CD14-positive monocyte (primary cell): Measurements from ENCODE around the gene EPS15. TPM values are rescaled to one million over a fixed set of nuclear protein-coding genes. Genes with fewer than 3 reads are reported as not detected.

Experiments
- DNase-seq, 3 donors: peaks; one replicate each; pipeline ENCODE4 v3.0.0-alpha.2; 2011 to 2022
- H2AFZ ChIP-seq: 2 replicates; pipeline ENCODE4 v1.6.0; 2012; ENCODE audit warnings: mild to moderate bottlenecking, low read depth, low read length, inconsistent platforms; ENCODE audit not compliant: insufficient read depth, poor library complexity, severe bottlenecking
- H3K27ac ChIP-seq, 2 donors: 1 replicate in 1 of 2; 2 replicates in 1 of 2; pipeline ENCODE4 v1.5.1; 2012 to 2013; ENCODE audit warnings: low read length in 2 of 2, control low read depth in 1 of 2, inconsistent platforms in 1 of 2, low read depth in 1 of 2, mild to moderate bottlenecking in 1 of 2
- H3K27me3 ChIP-seq, 2 donors: one replicate each; pipeline versions ENCODE4 v1.6.0 to v1.6.1; 2011 to 2013; ENCODE audit warnings: low read length in 2 of 2; ENCODE audit not compliant: control insufficient read depth in 2 of 2, insufficient read depth in 2 of 2
- H3K36me3 ChIP-seq, 2 donors: replicated peaks in 1 of 2; 1 replicate in 1 of 2; 2 replicates in 1 of 2; pipeline versions ENCODE4 v1.5.1 to v1.6.1; 2012 to 2013; ENCODE audit warnings: low read length in 2 of 2, control low read depth in 1 of 2, inconsistent platforms in 1 of 2, mild to moderate bottlenecking in 1 of 2; ENCODE audit not compliant: insufficient read depth in 2 of 2, control insufficient read depth in 1 of 2
- H3K4me1 ChIP-seq, 2 donors: 1 replicate in 1 of 2; 2 replicates in 1 of 2; pipeline versions ENCODE4 v1.5.1 to v1.6.1; 2012 to 2013; ENCODE audit warnings: low read length in 2 of 2, control low read depth in 1 of 2, inconsistent platforms in 1 of 2, mild to moderate bottlenecking in 1 of 2, moderate library complexity in 1 of 2; ENCODE audit not compliant: insufficient read depth in 2 of 2, control insufficient read depth in 1 of 2
- H3K4me2 ChIP-seq: replicated peaks from 2 replicates; pipeline ENCODE3; 2012; ENCODE audit warnings: low read length, moderate library complexity, mild to moderate bottlenecking; ENCODE audit not compliant: poor library complexity, severe bottlenecking; ENCODE audit errors: extremely low read depth
- H3K4me3 ChIP-seq, 3 experiments: fragments of 200-600 bp in 1 of 3; sonication (generic) in 1 of 3; replicated peaks in 1 of 3; 1 replicate in 2 of 3; 2 replicates in 1 of 3; pipeline ENCODE4 v1.5.1; 2011 to 2013; ENCODE audit warnings: low read length in 3 of 3, mild to moderate bottlenecking in 3 of 3, control low read depth in 2 of 3, low read depth in 2 of 3, inconsistent platforms in 1 of 3, moderate library complexity in 1 of 3
- H3K79me2 ChIP-seq: 2 replicates; pipeline ENCODE4 v1.6.0; 2012; ENCODE audit warnings: mild to moderate bottlenecking, control low read depth, inconsistent platforms, low read length, moderate library complexity; ENCODE audit not compliant: insufficient read depth
- H3K9ac ChIP-seq: 2 replicates; pipeline ENCODE4 v1.6.0; 2017; ENCODE audit warnings: low read length, mild to moderate bottlenecking; ENCODE audit not compliant: insufficient read depth, poor library complexity, severe bottlenecking
- H3K9me3 ChIP-seq, 2 donors: replicated peaks in 1 of 2; 1 replicate in 1 of 2; 2 replicates in 1 of 2; pipeline versions ENCODE4 v1.5.1 to v1.6.1; 2012 to 2013; ENCODE audit warnings: low read length in 2 of 2, control low read depth in 1 of 2; ENCODE audit not compliant: control insufficient read depth in 1 of 2, insufficient read depth in 1 of 2
- H4K20me1 ChIP-seq: 2 replicates; pipeline ENCODE4 v1.6.0; 2012; ENCODE audit warnings: mild to moderate bottlenecking, low read length, control low read depth, moderate library complexity; ENCODE audit not compliant: insufficient read depth
- H3K27ac Mint-ChIP-seq, 7 donors: one replicate each; pipeline ENCODE4 v1.8.0; 2020; ENCODE audit warnings: mild to moderate bottlenecking in 7 of 7, mixed read lengths in 7 of 7, moderate library complexity in 6 of 7, inconsistent platforms in 2 of 7
- H3K27me3 Mint-ChIP-seq, 3 donors: one replicate each; pipeline ENCODE4 v1.8.0; 2021 to 2022; ENCODE audit warnings: low read depth in 3 of 3, mild to moderate bottlenecking in 3 of 3, mixed read lengths in 3 of 3, moderate library complexity in 3 of 3, inconsistent platforms in 1 of 3
- H3K36me3 Mint-ChIP-seq, 2 donors: one replicate each; pipeline ENCODE4 v1.8.0; 2020; ENCODE audit warnings: mixed read lengths in 2 of 2, inconsistent platforms in 1 of 2, mild to moderate bottlenecking in 1 of 2
- H3K4me1 Mint-ChIP-seq: one replicate; pipeline ENCODE4 v1.8.0; 2020; ENCODE audit warnings: mild to moderate bottlenecking, mixed read lengths
- H3K4me3 Mint-ChIP-seq, 2 donors: one replicate each; pipeline ENCODE4 v1.8.0; 2020; ENCODE audit warnings: mild to moderate bottlenecking in 2 of 2, mixed read lengths in 2 of 2, moderate library complexity in 1 of 2
- H3K9me3 Mint-ChIP-seq, 7 donors: one replicate each; pipeline ENCODE4 v1.8.0; 2020 to 2022; ENCODE audit warnings: mixed read lengths in 7 of 7, mild to moderate bottlenecking in 6 of 7, moderate library complexity in 6 of 7, inconsistent platforms in 2 of 7
- WGBS: methylation state at CpG from one replicate; pipeline ENCODE4 v1.1.5; 2013; ENCODE audit warnings: missing lambda C conversion rate; ENCODE audit not compliant: insufficient coverage; 5-methylcytosine and 5-hydroxymethylcytosine counted together
- intact Hi-C, 2 donors: fragments of 100-400 bp; cut with micrococcal nuclease; formaldehyde crosslinking; loops; one replicate each; pipeline versions ENCODE4 v1.15.0 to v1.15.1; 2023
- polyA plus RNA-seq, 3 donors: library from polyadenylated mRNA; depleted of rRNA in 1 of 3; unstranded in 2 of 3; stranded (reverse) in 1 of 3; fragments of 300-500 nt in 2 of 3; fragments of >200 nt in 1 of 3; fragmentation: Illumina TruSeq in 2 of 3; gene quantifications; 1 replicate in 2 of 3; 2 replicates in 1 of 3; pipeline ENCODE4 v1.2.3, GENCODE V29; 2012 to 2021
- TF ChIP-seq, protein P1 (sequence below): fragments of 200-600 bp; IDR thresholded peaks from one replicate; pipeline ENCODE4 v1.8.0; 2022; ENCODE audit warnings: antibody characterized with exemption, mild to moderate bottlenecking

The EPS15 gene
- polyA plus RNA-seq, 3 donors, result 26.7 to 53.6 (median 36.4) TPM

DNA sequence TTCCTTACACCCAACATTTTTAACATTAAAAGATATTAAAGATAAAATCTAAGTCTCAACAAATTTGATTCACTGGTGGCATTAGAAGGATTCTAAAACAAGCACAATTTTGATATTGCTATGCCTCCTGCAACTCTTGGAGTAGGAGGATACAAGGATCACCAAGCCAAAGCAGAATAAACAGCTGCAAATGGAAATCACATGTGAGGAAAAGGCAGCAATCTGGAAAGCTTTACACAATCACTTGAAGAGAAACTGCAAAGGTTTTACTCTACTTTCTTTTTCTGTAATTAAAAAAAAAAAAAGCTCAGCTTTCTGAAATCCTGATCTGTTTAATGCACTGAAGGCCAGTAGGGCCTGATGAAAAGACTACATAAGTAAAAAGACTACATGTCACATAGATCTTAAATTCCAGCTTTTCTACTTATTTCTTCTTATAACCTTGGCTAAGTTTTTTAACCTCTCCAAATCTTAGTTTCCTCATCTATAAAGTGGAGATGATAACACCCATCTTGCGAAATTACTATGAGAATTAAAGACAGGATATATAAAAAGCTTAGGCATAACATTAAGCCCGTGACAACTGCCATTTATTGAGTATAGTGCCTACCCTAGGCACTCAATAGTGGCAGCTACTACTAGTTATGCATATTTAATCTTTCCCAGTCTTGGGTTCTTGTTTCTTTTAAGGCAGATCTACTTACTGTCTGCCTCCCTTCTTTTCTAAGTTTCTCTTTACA lies 73.5 kb downstream of the EPS15 start:
- H3K27me3 Mint-ChIP-seq, result no peaks in the 10 kb centered on the region
- no peak overlapping the region for H3K27ac Mint-ChIP-seq
- 29% methylated on average over 1 of the region's 2 CpGs for WGBS
- no peaks in the 10 kb centered on the region for H3K9me3 Mint-ChIP-seq
- intact Hi-C loops, result no loop called here
- no peaks in the 10 kb centered on the region for H3K27me3 ChIP-seq
- H3K9ac ChIP-seq, result no peak overlapping the region
- TF ChIP-seq, protein P1, sequence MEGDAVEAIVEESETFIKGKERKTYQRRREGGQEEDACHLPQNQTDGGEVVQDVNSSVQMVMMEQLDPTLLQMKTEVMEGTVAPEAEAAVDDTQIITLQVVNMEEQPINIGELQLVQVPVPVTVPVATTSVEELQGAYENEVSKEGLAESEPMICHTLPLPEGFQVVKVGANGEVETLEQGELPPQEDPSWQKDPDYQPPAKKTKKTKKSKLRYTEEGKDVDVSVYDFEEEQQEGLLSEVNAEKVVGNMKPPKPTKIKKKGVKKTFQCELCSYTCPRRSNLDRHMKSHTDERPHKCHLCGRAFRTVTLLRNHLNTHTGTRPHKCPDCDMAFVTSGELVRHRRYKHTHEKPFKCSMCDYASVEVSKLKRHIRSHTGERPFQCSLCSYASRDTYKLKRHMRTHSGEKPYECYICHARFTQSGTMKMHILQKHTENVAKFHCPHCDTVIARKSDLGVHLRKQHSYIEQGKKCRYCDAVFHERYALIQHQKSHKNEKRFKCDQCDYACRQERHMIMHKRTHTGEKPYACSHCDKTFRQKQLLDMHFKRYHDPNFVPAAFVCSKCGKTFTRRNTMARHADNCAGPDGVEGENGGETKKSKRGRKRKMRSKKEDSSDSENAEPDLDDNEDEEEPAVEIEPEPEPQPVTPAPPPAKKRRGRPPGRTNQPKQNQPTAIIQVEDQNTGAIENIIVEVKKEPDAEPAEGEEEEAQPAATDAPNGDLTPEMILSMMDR, result no peak
- no peaks in the 10 kb centered on the region for H3K9me3 ChIP-seq
- no peaks in the 10 kb centered on the region for H3K4me1 Mint-ChIP-seq
- no peak overlapping the region for H3K4me3 ChIP-seq
- peak overlapping the region in 1 of 2 donors; percentile 15 for H3K27ac ChIP-seq
- no peak for DNase-seq
- H3K36me3 Mint-ChIP-seq, result peaks cover 70 to 79% of the 10 kb centered on the region in 2 donors
- no peaks in the 10 kb centered on the region for H3K79me2 ChIP-seq
- no peak overlapping the region for H3K4me3 Mint-ChIP-seq
- no peaks in the 10 kb centered on the region for H3K4me1 ChIP-seq
- no peak overlapping the region for H3K4me2 ChIP-seq
- H3K36me3 ChIP-seq, result peaks cover 61 to 92% of the 10 kb centered on the region in 2 donors
- no peak overlapping the region for H2AFZ ChIP-seq
- peaks cover 5% of the 10 kb centered on the region for H4K20me1 ChIP-seq

DNA sequence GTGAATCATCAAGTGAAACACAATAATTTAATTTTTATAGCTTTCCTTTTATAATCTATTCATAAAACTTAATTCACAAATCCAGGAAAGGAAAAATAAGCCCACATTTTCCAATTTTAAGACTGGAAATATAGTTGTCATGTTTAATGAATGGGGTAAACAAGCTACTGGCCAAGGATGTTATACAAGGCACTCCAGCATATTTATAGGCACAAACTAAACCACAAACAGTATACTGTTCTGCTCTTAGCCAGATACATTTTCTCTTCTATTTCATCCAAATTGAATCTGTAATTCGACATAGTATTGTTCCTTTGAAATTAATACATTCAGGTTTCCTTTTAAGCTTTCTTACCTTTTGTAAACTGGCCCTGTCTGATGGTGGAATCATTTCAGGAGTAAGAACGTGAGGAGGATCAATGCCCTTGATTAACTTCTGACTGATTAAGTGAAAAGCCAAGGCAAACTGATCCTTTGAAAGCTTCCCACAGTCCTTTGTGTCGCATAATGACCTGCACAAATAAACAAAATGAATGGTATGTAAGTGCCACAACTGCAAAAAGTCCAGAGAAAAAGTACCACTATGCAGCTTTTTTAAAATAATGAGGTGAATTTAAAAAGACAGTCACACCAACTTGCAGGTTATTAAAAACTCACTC lies 74.4 kb downstream of the EPS15 start:
- no peak for DNase-seq
- no peaks in the 10 kb centered on the region for H3K4me1 Mint-ChIP-seq
- Histone ChIP-seq H3K27ac (no peak overlapping the region), H3K4me3 (no peak overlapping the region), H4K20me1 (peaks cover 5% of the 10 kb centered on the region), H3K9me3 (no peaks in the 10 kb centered on the region), H3K36me3 (peaks cover 64 to 92% of the 10 kb centered on the region in 2 donors), H3K27me3 (no peaks in the 10 kb centered on the region), H2AFZ (no peak overlapping the region), H3K4me2 (no peak overlapping the region), H3K9ac (no peak overlapping the region), H3K4me1 (no peaks in the 10 kb centered on the region), H3K79me2 (no peaks in the 10 kb centered on the region)
- no peak overlapping the region for H3K4me3 Mint-ChIP-seq
- H3K36me3 Mint-ChIP-seq, result peaks cover 70 to 77% of the 10 kb centered on the region in 2 donors
- WGBS, result no CpG with 5 or more reads among the region's 3 CpGs
- TF ChIP-seq, protein P1, result no peak
- H3K27me3 Mint-ChIP-seq, result no peaks in the 10 kb centered on the region
- H3K9me3 Mint-ChIP-seq, result no peaks in the 10 kb centered on the region
- no peak overlapping the region for H3K27ac Mint-ChIP-seq
- intact Hi-C loops, result no loop called here
